Activated B cell treated with CpG ODN at 0.5 μM for 24 hours (primary cell): Measurements from ENCODE around the gene MPDZ. TPM values are rescaled to one million over a fixed set of nuclear protein-coding genes. Genes with fewer than 3 reads are reported as not detected.

Experiments
- ATAC-seq: fragments of 200-7000 bp; cut with Tn5 transposase; one replicate; pipeline ENCODE4 v1.10.0; 2021; ENCODE audit warnings: low read depth, mild to moderate bottlenecking, moderate library complexity
- CTCF ChIA-PET: fragments of 350-600 bp; sonication (Branson Sonifier 250); formaldehyde crosslinking; loops from one replicate; lab custom pipeline; 2021; ENCODE audit warnings: antibody characterized with exemption; lab: Charles Lee
- POLR2A ChIA-PET: fragments of 350-600 bp; sonication (Branson Sonifier 250); formaldehyde crosslinking; loops from one replicate; lab custom pipeline; 2021; ENCODE audit warnings: antibody characterized with exemption; lab: Charles Lee
- DNase-seq: peaks from one replicate; pipeline ENCODE4 v3.0.0; 2022
- H3K27ac Mint-ChIP-seq: one replicate; pipeline ENCODE4 v1.8.0; 2020; ENCODE audit warnings: mixed read lengths
- H3K27me3 Mint-ChIP-seq: one replicate; pipeline ENCODE4 v1.8.0; 2021; ENCODE audit warnings: mixed read lengths
- H3K36me3 Mint-ChIP-seq: one replicate; pipeline ENCODE4 v1.8.0; 2021; ENCODE audit warnings: low read depth, mixed read lengths
- H3K4me1 Mint-ChIP-seq: one replicate; pipeline ENCODE4 v1.8.0; 2021; ENCODE audit warnings: mixed read lengths
- H3K4me3 Mint-ChIP-seq: one replicate; pipeline ENCODE4 v1.8.0; 2020; ENCODE audit warnings: mild to moderate bottlenecking, mixed read lengths
- H3K9me3 Mint-ChIP-seq: one replicate; pipeline ENCODE4 v1.8.0; 2020; ENCODE audit warnings: mixed read lengths
- CTCF ChIP-seq: fragments of 200-600 bp; IDR thresholded peaks from one replicate; pipeline ENCODE4 v1.8.0; 2022; ENCODE audit warnings: antibody characterized with exemption, mild to moderate bottlenecking
- intact Hi-C: fragments of 100-400 bp; cut with micrococcal nuclease; formaldehyde crosslinking; loops from one replicate; pipeline ENCODE4 v1.15.1; 2024
- total RNA-seq: library from RNA; stranded (reverse); gene quantifications from 2 replicates; pipeline ENCODE4 v1.2.3, GENCODE V29; 2022

Gene MPDZ
- total RNA-seq, 1 donor from 2014 or later = not detected

DNA sequence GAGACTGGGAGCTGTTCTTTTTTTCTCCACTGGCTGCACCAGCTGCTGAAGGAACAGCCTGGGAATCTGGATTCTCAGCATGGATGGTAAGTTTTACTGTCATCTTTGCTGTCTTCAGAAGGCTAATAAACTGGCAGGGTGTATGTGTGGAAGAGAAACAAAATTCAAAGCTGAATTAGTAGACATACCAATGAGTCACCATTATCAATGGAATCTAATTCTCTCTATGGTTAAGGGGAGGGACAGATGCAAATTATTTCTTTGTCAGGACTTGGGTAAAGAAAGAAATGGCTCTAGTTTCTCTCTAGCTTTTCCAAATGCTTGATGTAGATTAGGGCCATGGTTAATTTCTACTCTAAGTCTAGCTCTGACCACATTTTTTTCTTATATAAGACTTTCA lies 154.2 kb downstream of the MPDZ start:
- no peak for DNase-seq
- Mint-ChIP-seq H3K27me3 (no peaks in the 10 kb centered on the region), H3K27ac (no peak overlapping the region), H3K36me3 (no peaks in the 10 kb centered on the region), H3K4me3 (no peak overlapping the region), H3K4me1 (no peaks in the 10 kb centered on the region), H3K9me3 (peaks cover 2% of the 10 kb centered on the region)
- ChIA-PET POLR2A (no interaction called here), CTCF (no interaction called here)
- no peak for ATAC-seq
- intact Hi-C loops = no loop called here
- TF ChIP-seq CTCF = no peak

- Mint-ChIP-seq H3K27me3 (no peaks in the 10 kb centered on the region), H3K4me3 (no peak overlapping the region), H3K9me3 (peaks cover 2% of the 10 kb centered on the region), H3K36me3 (no peaks in the 10 kb centered on the region), H3K27ac (no peak overlapping the region), H3K4me1 (no peaks in the 10 kb centered on the region)
- ChIA-PET CTCF (no interaction called here), POLR2A (no interaction called here)
- intact Hi-C loops = no loop called here
- ATAC-seq (no peak), DNase-seq (no peak)
- no peak for TF ChIP-seq CTCF
Observed at GRCh38 chr9:13122756-13123369, 156.6 kb downstream of the MPDZ start.

DNA sequence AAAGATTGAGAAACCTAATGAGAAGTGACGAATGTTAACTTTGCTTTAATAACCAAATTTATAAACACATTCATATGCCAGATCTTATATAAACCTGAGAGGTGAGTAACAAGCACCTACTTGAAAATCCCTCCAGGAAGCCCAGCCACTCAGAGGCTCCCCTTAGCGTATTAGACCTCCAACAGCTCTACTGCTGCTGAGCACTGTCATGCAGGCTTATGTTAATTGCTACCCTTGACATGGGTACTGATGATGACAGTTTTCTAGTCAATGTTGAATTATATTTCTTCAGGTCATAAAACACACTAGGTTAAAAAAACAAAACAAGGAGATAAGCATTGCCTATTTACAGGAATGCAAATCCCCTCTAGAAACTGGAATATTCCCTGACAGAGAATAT lies 161.2 kb downstream of the MPDZ start:
- no peaks in the 10 kb centered on the region for H3K36me3 Mint-ChIP-seq
- H3K4me3 Mint-ChIP-seq = no peak overlapping the region
- ATAC-seq (no peak), DNase-seq (no peak)
- no peaks in the 10 kb centered on the region for H3K27me3 Mint-ChIP-seq
- H3K9me3 Mint-ChIP-seq = peaks cover 6% of the 10 kb centered on the region
- no peak for TF ChIP-seq CTCF
- no peaks in the 10 kb centered on the region for H3K4me1 Mint-ChIP-seq
- CTCF ChIA-PET = no interaction called here
- POLR2A ChIA-PET = no interaction called here
- H3K27ac Mint-ChIP-seq = no peak overlapping the region
- intact Hi-C loops = no loop called here

DNA sequence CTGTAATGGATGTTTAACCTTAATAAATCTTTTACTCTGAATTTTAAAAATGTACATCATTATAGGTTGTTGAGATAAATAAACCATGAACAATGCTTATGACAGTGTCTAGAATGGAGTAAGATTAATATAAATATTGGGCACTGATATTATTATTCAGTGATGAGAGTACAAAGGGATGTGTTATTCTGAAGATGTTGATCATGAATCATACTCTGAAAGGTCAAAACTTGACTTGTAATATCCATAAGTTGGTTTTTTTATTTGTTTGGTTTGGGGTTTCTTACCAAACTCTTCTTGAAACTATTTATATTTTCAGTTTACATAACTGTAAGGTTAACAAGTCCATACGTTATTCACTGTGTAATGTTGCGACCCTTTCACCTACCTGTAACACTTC lies 163.2 kb downstream of the MPDZ start:
- H3K27me3 Mint-ChIP-seq = no peaks in the 10 kb centered on the region
- H3K4me3 Mint-ChIP-seq = no peak overlapping the region
- intact Hi-C loops = no loop called here

DNA sequence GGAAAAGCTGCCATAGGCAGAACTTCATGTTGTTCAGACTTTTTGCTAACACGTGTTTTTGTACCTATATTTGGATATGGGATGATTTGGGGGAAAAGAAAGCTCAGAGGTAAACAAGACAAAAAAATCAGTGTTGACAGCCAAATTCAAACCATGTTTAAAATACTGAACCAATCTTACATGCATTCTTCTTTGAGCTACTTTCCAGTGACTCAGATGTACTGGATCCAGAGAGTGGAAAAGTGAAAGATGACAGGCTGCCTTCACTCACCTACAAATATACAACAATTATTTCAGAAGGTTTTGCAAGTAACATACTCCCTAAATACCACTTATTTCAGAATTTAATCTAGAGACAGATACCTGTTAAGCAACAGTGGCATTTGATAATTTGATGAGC lies 165.7 kb downstream of the MPDZ start:
- ChIA-PET POLR2A (no interaction called here), CTCF (no interaction called here)
- H3K27ac Mint-ChIP-seq = no peak overlapping the region
- H3K36me3 Mint-ChIP-seq = no peaks in the 10 kb centered on the region
- DNase-seq = no peak
- no peaks in the 10 kb centered on the region for H3K27me3 Mint-ChIP-seq
- H3K9me3 Mint-ChIP-seq = peaks cover 4% of the 10 kb centered on the region
- intact Hi-C loops = no loop called here
- no peak for TF ChIP-seq CTCF
- no peaks in the 10 kb centered on the region for H3K4me1 Mint-ChIP-seq
- no peak overlapping the region for H3K4me3 Mint-ChIP-seq
- no peak for ATAC-seq

More for the DNA sequence above, 163.2 kb downstream of the MPDZ start:
- CTCF ChIA-PET = no interaction called here
- peaks cover 4% of the 10 kb centered on the region for H3K9me3 Mint-ChIP-seq
- DNase-seq (no peak), ATAC-seq (no peak)
- POLR2A ChIA-PET = no interaction called here
- H3K36me3 Mint-ChIP-seq = no peaks in the 10 kb centered on the region
- TF ChIP-seq CTCF = no peak
- H3K4me1 Mint-ChIP-seq = no peaks in the 10 kb centered on the region
- H3K27ac Mint-ChIP-seq = no peak overlapping the region
